Neural cell (in vitro differentiated cells): Measurements from ENCODE around the gene NPEPL1.

ENCODE experiments used
- EP300 ChIP-seq: fragments of 450-650 bp; conservative IDR thresholded peaks from 2 replicates; pipeline ENCODE4 v1.6.1; 2014; ENCODE audit warnings: antibody characterized with exemption, mild to moderate bottlenecking, moderate library complexity; ENCODE audit not compliant: poor library complexity, severe bottlenecking
- EZH2 ChIP-seq: fragments of 200-600, 300-800 bp; shearing (Covaris generic), sonication (generic); IDR thresholded peaks from 2 replicates; pipeline ENCODE4 v1.6.1; 2014; ENCODE audit warnings: antibody characterized with exemption, low read length, borderline replicate concordance, mild to moderate bottlenecking; ENCODE audit not compliant: insufficient read depth, poor library complexity, severe bottlenecking
- MXI1 ChIP-seq: fragments of 450-650 bp; conservative IDR thresholded peaks from 2 replicates; pipeline ENCODE4 v1.6.1; 2014; ENCODE audit warnings: antibody characterized with exemption, mild to moderate bottlenecking; ENCODE audit not compliant: poor library complexity, severe bottlenecking
- POLR2AphosphoS5 ChIP-seq: IDR thresholded peaks from 2 replicates; pipeline ENCODE4 v1.6.1; 2012
- TF ChIP-seq, protein P1 (sequence below): fragments of 450-650 bp; IDR thresholded peaks from 2 replicates; pipeline ENCODE4 v1.5.1; 2014; ENCODE audit warnings: antibody characterized with exemption, mild to moderate bottlenecking, moderate library complexity; ENCODE audit not compliant: poor library complexity, severe bottlenecking

DNA sequence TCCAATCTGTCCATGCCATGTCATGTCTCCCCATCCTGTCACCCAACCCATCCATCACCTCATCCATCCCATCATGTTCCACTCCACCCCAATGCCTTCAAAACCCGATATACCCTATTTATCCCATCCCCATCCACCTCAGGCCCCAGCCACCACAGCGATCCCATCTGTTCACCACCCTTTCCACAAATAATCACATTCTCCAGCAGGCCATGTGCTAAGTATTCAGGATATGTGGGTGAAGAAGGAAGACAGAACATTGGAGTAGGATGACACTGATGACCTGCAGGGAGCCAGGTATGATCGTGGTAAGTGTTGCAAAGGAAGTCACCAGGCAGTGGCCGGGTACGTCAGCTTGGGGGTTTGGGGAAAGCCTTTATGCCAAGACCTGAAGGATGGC is 48.8 kb downstream of the NPEPL1 start:
- TF ChIP-seq, protein P1, sequence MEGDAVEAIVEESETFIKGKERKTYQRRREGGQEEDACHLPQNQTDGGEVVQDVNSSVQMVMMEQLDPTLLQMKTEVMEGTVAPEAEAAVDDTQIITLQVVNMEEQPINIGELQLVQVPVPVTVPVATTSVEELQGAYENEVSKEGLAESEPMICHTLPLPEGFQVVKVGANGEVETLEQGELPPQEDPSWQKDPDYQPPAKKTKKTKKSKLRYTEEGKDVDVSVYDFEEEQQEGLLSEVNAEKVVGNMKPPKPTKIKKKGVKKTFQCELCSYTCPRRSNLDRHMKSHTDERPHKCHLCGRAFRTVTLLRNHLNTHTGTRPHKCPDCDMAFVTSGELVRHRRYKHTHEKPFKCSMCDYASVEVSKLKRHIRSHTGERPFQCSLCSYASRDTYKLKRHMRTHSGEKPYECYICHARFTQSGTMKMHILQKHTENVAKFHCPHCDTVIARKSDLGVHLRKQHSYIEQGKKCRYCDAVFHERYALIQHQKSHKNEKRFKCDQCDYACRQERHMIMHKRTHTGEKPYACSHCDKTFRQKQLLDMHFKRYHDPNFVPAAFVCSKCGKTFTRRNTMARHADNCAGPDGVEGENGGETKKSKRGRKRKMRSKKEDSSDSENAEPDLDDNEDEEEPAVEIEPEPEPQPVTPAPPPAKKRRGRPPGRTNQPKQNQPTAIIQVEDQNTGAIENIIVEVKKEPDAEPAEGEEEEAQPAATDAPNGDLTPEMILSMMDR: no peak
- TF ChIP-seq EP300 (no peak), EZH2 (no peak), POLR2AphosphoS5 (no peak), MXI1 (no peak)
